Smooth muscle cell of the brain vasculature (primary cell): ENCODE data around the gene EXOC3L2.
"Not testable (repeated sequence)": the region's sequence is repeated elsewhere in the genome, so short reads cannot be mapped to it uniquely, and the experiment has no call there.

Source experiments
- DNase-seq: peaks from one replicate; pipeline ENCODE4 v3.0.0-alpha.2; 2012; ENCODE audit warnings: low read depth, low spot score

EXOC3L2 gene

DNA sequence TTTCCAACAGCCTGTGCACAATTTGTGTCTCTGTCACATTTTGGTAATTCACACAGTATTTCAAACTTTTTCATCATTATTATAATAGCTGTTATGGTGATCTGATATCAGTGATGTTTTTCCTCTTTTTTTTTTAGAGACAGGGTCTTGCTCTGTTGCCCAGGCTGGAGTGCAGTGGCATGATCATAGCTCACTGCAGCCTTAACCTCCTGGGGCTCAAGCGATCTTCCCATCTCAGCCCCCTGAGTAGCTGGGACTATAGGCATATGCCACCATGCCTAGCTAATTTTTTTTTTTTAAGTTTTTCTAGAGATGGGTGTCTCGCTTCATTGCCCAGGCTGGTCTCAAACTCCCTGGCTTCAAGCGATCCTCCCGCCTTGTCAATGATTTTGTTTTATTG is 11.6 kb upstream of the EXOC3L2 start:
- DNase-seq = no peak

DNA sequence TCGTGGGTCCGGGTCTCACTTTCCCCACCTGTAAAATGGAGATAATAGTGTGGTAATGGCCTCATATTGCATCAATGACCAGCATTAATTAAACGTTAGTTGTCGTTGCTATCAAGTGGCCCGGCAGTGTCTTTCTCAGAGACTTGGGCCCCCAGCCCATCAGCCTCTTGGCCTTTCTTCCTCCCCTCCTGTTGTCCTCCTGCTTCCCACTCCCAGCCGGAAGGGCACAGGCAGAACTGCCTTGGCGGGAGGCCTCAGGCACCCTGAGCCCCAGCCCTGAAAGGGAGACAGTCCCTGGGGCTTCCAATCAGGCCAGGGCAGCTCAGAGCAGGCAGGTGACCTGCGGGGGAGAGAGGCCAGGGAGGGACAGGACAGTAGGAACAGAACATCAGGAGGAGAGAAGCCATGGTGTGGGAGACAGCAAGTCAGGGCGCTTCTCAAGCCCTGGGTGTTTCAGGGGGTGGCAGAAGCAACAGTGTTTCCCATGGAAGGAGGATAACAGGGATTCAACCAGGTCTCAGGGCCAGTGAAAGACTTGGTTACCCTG is 10.5 kb upstream of the EXOC3L2 start:
- DNase-seq = no peak

DNA sequence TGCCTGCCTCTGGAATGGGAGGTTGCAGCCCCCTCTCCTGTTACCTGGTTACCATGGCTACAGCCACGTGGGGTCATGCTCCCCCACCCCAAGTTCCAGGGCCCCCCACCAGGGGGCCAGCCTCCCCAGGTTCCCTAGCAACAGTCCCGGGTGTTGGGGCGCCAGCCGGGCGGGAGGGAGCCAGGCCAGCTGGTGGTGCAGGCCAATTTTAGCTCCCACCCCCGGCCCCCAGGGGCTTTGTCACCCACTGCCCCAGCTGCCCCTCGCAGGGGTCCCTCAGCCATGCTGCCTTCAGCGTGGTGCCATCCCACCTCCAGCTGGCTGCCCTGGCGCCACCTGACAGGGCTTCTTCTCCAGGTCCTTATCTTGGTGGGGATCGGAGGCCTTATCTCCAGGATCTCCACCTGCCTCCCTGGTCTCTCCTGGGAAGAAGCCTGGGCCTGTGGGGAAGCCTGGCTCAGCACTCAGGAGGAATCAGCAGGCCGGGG is 8.9 kb upstream of the EXOC3L2 start:
- DNase-seq = no peak

DNA sequence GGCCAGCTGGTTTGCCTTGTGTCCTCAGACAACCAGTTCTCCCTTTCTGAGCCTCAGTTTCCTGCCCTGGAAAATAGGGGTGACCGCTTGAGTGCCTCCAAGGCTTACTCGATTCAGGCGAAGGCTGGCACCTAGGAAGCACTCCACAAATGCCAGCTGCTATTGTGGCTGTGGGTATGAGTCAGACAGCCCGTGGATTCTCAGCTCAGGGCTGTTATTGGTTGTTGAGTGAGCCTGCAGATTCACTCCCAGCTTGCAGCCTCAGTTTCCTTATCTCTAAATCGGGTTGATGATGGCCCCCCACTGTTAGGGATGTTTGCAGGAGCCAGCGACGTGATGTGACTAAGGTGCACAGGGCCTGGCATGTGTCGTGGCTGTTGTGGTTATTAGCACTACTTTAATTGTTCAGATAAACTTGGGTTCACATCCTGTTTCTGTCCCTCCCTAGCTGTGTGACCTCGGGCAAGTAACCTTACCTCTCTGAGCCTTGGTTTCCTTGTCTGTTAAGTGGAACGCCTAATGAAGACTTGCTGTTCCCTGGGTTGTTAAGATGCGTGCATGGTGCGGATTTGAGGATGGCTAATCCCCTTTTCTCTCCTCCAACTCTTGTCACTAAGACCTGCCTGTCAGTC is 8.3 kb upstream of the EXOC3L2 start:
- DNase-seq = no peak

DNA sequence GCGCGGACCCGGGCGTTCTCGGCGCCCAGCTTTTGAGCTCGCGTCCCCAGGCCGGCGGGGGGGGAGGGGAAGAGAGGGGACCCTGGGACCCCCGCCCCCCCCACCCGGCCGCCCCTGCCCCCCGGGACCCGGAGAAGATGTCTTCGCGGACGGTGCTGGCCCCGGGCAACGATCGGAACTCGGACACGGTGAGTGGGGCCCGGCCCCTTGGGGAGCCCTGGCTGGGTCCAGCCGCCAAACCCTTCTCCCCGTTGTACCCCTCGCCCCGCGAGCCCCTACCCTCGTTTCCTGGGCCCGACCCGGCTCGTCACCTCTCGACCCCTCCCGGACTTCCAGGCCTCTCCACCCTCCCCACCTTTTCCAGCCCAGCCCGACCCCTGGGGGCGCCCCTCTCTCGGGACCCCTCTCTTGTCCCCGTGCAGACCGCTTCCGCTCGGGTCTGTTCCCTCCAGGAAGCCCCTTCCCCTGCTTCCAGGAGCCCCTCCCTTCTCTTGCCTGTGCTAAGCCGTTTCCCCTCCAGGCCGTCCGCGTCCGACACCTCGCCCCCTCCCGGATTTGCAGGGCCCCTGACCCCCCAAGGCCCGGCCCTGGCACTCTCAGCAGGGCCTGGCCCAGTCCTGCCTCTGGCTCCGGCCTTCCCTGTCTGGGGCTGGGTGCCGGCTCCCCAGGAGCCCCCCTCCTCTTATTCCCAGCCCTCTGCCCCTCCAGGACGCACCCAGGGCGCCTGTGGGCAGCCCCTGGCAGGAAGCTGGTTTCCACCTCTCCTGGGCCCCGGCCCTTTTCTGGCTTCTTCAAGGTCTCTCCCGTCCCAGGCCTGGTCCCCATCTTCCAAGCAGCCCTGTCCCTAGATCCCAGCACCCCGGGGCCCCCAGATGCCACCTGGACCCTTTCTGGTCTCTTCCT is 6.5 kb upstream of the EXOC3L2 start:
- DNase-seq = no peak

DNA sequence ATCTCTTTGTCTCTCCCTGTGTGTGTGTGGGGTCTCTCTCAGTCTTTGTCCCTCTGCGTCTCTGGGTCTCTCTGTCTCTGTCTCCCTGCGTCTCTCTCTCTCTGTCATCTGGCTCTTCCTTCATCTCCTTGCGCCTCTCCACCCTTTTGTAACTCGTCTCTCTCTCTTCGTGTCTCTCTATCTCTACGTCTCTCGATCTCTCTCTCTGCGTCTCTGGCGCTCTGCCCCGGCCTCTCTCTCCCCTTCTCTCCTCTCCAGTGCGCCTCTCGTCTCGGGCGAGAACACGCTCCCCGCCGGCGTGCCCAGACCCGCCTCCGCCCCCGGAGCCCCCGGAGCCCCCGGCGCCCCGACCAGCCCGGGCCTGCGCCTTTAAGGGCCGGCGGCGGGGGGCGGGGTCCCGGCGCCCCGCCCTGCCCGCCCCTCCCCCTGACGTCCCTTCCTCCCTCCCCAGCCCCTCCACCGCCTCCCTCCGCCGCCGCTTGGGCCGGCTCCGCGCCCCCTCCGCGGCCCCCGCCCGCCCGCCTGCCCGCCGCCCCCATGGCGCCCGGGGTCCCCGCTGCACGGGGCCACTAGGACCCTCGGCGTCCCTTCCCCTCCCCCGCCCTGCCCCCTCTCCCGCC is 5.7 kb upstream of the EXOC3L2 start, which contains the start of gene MARK4:
Gene MARK4, plus strand, starts transcription at position 440 of the 620 bp plus-strand sequence. CDS start 318 bp downstream, outside the sequence.
- DNase-seq = no peak

DNA sequence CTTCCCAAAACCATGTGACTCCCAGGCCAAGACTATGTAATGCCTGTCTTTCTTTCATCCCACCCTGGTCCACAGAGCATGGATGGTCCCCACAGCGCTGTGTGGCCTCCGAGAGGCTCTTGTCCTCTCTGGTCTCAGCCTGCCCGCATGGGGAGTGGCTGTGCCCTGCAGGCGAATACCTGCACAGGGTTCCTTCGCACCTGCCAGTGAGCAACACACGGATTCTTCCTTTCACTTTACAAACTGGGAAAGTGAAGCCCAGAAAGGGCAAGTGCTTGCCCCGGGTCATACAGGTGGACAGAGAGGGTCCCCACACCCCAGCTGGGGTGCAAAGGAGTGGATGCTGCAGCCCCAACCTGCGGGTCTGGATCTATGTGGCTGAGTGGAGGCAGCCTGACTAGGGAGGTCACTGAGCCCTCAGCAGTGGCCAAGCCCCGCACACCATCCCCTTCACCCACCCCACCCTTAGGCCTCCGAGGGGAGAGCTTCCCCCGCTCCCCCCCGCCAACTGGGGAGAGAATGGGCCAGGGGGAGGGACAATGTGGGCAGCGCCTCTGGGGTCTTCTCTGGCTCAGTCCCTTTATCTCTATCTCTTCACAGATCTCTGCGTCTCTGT is 5.1 kb upstream of the EXOC3L2 start:
- DNase-seq = no peak

DNA sequence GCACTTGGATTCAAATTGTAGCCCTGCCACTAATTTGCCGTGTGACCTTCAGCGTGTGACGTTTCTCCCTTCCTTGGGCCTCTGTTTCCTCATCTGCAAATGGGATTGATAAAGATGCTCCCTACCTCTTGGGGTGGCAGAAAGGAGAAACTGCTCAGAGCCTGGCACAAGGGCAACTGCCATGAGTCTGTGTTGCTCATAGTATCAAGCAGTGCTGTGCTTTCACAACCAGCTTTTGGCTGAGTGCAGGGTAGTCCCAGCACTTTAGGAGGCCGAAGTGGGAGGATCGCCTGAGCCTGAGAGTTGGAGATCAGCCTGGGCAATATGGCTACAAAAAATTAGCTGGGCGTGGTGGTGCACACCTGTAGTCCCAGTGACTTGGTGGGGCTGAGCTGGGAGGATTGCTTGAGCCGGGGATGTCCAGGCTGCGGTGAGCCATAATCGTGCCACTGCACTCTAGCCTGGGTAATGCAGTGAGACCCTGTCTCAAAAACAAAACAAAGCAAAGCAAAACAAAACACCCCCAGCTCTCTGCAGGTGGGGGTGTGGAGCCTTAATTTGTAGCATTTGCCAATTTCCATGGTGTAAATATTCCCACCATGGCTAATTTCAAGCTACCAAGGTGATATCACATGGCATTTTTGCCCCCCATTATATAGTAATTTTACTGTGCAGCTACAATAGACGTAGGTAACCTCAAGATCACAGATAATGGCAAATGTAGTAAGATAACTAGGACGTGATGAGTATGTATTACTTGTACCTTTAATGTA is 4.2 kb upstream of the EXOC3L2 start:
- no peak for DNase-seq

DNA sequence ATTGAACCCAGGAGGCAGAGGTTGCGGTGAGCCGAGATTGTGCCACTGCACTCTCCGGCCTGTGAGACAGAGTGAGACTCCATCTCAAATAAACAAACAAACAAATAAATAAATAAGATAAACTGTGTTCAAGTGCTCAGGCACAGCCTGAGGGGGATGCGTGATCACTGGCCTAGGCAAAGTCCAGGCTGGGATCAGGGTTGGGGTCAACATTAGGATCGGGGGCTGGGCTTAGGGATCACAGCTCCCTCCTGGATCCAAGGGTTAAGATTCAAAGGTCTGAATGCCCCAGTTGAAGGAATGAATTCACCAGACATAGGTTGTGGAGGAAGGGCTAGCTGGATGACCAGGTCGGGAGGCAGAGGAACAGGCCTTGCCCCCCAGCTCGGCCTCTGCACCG is 1.9 kb upstream of the EXOC3L2 start:
- DNase-seq = no peak

DNA sequence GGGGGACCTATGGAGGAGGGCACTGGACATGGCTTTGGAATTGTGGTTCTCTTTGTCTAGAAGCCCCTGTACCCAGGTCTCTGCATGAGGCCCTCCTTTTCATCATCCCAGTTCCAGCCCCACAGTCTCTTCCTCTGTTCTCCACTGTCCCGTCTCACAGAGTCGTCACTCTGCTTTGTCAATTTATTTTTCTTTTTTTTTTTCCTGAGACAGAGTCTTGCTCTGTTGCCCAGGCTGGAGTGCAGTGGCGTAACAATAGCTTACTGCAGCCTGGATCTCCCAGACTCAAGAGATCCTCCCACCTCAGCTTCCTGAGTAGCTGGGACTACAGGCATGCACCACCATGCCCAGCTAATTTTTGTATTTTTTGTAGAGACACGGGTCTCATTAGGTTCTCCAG is 619 bp upstream of the EXOC3L2 start:
- no peak for DNase-seq

DNA sequence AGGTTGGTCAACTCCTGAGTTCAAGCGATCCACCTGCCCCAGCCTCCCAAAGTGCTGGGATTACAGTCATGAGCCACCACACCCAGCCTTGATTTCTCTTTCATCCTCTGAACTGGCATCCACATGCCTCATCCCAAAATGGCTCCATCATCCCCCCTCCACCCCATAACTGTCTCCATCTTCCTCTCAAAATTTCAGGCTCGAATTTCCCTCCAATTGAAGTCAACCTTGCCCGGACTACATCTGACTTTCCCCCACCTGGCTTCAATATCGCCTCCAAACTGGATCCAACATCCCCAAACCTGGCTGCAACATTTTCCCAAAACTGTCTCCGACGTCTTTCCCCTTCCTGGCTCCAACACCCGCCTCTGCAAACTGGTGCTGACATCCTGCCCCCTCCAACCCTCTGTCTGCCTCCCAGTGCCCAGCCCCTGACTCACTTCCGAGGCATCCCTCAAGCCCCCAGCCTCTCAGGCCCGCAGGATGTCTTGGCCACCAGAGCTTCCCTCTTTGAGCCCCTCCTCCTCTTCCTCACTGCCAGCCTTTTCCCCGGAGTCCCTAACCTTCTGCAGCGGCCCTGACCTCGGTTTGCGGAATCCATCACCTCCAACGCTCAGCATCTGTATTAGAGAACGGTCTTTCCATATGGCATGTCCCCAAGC is 943 bp downstream of the EXOC3L2 start:
- no peak for DNase-seq

DNA sequence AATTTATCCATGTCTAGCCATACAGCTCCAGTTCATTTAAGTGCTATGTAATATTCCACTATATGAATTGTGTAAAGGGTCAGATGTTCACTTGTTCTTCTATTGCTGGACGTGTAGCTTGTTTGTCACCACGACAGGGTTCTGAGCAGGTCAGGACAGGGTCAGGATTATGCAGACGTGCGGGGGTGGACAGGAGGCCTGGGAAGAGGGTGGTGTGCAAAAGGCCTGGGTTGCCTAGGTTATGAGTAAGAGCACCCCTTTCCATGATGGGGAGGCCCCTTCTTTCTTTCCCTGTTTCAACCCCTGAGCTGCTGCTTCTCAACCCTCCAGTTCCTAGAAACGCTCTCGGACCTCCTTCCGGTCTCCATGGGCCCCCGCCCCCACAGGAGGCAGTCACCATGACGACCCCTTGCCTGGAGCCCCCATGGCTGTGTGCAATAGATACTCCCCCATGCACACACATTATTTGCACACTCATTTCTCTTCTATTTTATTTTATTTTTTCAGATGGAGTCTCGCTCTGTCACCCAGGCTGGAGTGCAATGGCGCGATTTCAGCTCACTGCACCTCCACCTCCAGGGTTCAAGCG is 2.0 kb downstream of the EXOC3L2 start:
- no peak for DNase-seq

DNA sequence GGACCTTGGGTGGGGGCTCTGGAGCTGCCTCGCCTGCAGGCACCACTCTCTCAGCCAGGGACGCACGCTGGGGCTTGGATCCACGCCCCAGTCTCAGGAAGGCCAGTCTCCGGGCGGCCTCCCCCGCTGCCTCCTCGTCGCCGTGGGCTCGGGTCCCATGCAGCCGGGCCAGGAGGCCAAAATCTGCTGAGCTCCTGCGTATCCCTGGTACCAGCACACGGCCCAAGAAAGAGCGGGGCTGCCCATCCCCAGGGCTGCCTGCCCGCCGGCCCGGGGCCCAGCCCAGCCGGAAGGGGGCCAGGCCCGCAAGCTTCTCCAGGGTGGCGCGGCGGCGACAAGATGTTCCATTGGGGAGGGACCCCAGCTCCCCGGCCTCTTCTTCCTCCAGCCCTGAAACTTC is 6.7 kb downstream of the EXOC3L2 start:
- no peak for DNase-seq

DNA sequence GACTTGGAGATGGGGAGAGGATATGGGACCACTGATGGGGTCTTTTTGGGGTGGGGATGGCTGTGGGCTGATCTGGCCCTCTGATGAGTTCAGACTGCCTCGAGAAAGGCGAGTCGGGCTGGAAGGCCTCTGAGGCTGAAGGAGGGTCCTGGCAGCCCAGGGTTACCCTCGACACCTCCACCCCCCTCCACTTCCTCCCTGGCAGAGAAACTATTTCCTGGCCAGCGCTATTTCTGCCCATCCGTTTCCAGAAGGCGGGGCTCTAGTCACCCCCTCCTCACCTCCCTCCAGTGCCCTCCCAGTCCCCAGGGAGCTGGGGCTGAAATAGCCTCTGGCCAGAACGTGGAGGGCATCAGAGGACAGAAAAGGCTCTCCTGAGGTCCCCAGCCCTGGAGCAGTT is 9.7 kb downstream of the EXOC3L2 start:
- DNase-seq = no peak

DNA sequence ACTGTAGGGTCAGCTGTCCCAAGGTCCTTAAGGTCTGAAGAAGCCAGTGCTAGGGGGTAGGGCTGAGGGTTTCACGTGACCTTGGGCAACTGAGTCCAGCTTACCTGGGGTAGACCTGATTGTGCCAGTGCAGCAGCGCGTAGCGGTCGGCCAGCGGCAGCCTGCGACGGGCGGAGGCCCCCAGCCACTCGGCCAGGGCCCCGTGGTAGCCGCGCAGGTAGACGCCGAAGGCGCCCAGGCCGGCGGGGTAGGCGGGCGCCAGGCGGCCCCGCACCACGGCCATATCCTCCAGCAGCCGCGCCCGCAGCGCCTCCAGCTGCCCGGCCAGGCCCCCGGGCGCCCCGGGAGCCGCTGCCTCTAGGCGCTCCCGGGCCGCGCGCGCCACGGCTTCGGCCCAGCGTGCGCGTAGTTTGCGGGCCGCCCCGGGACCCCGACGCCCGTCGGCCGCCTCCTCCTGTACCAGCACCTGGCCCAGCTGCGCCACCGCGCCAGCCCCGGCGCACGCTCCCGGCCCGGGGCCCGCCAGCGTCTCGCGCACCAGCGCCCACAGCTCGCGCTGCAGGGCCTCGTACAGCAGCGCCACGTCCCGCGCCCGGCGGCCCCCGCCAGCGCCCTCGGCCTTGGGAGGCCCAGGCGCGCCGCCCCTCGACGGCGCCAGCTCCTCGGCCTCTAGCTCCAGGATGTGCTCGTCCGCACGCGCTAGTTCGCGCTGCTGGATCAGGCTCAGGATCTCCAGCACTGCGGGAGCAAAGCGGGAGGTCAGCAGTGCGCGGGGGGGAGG is 10.9 kb downstream of the EXOC3L2 start:
- no peak for DNase-seq

DNA sequence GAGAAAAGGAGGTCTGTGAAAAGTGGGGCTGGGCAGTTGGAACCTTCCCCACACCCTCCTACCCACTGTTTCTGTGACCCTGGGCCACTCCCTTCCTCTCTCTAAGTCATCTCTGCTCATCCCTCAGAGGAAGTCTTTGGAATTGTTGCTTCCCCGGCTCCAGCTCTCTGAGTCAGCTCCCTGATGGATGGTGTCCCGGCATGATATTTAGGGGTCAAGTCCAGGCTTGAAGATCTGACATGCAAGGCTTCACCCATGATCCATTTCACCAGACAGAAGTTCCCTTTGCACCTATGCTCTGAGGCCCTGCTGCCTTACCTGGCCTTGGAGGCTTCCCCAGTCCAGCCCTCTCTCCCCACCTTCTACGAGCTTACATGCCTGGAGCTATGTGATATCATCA is 13.3 kb downstream of the EXOC3L2 start:
- DNase-seq = no peak

DNA sequence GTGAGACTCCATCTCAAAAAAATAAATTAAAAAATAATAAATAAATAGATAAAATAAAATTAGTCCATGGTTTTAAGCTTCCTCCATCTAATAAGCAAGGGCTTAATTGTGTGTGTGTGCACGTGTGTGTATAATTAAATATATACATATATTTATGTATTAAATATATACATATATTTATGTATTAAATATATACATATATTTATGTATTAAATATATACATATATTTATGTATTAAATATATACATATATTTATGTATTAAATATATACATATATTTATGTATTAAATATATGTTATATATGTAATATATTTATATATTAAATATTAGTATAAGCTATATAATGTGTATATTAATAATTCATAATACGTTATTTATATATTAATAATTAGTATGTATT is 16.2 kb downstream of the EXOC3L2 start:
- DNase-seq = not testable (repeated sequence)

DNA sequence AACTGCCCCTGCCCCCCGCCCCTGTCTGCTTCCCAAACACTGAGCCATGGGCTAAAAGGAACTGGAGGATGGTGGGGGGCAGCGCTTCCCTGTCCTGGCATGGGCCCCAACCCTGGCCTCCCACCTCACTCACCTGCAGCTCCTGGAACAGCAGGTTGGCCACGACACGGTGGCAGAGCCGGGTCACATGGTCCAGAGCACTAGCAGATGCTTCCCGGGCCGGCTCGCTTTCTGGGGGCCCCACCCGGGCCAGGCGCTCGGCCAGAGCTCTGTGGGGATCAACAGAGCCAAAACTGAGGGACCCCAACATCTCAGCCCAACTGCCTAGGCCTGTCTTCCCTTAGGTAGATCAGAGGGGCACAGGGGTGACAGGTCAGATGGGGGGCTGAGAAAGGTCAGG is 20.6 kb downstream of the EXOC3L2 start:
- DNase-seq = no peak

DNA sequence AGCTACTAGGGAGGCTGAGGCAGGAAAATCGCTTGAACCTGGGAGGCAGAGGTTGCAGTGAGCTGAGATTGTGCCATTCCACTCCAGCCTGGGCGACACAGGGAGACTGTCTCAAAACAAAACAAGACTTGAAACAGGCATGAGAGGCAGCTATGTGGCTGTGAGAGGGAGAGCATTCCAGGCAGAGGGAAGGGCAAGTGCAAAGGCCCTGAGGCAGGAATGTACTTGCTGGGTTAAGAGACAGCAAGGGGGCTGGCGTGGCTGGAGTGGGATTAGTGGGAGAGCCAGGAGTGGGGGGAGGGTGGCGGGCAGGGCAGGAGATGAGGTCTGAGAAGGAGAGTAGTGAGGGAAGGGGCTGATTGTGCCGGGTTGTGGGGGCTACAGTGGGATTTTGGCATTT is 21.3 kb downstream of the EXOC3L2 start:
- DNase-seq = no peak
